Type B pancreatic cell (in vitro differentiated cells): ENCODE results near the gene SCAF1. TPM values are rescaled to one million over a fixed set of nuclear protein-coding genes. Genes with fewer than 3 reads are reported as not detected.

ENCODE experiments used
- DNase-seq: peaks from one replicate; pipeline ENCODE4 v3.0.0; 2021; ENCODE audit warnings: mixed read lengths; ENCODE audit not compliant: unreplicated experiment; ENCODE audit errors: extremely low spot score
- H3K27ac Mint-ChIP-seq: 2 replicates; pipeline ENCODE4 v1.8.0; 2021; ENCODE audit warnings: mild to moderate bottlenecking, mixed read lengths
- H3K27me3 Mint-ChIP-seq: 2 replicates; pipeline ENCODE4 v1.8.0; 2021; ENCODE audit warnings: mixed read lengths
- H3K36me3 Mint-ChIP-seq: 2 replicates; pipeline ENCODE4 v1.8.0; 2021; ENCODE audit warnings: mixed read lengths
- H3K4me1 Mint-ChIP-seq: one replicate; pipeline ENCODE4 v1.8.0; 2021; ENCODE audit warnings: mixed read lengths; ENCODE audit not compliant: unreplicated experiment
- H3K4me3 Mint-ChIP-seq: 2 replicates; pipeline ENCODE4 v1.8.0; 2021; ENCODE audit warnings: mild to moderate bottlenecking, mixed read lengths
- H3K9me3 Mint-ChIP-seq: 2 replicates; pipeline ENCODE4 v1.8.0; 2021; ENCODE audit warnings: mixed read lengths
- CTCF ChIP-seq: fragments of 200-600 bp; sonication (generic); conservative IDR thresholded peaks from 2 replicates; pipeline ENCODE4 v1.5.0; 2021; ENCODE audit warnings: antibody characterized with exemption, mild to moderate bottlenecking
- total RNA-seq: library from RNA; stranded (reverse); gene quantifications from 2 replicates; pipeline ENCODE4 v1.2.1, GENCODE V29; 2021; ENCODE audit warnings: low replicate concordance

The SCAF1 gene
- total RNA-seq, 1 donor from 2014 or later = 78.1 TPM

- Mint-ChIP-seq H3K36me3 (peaks cover 13% of the 10 kb centered on the region), H3K27me3 (no peaks in the 10 kb centered on the region), H3K4me1 (no peaks in the 10 kb centered on the region), H3K27ac (no peak overlapping the region), H3K9me3 (no peaks in the 10 kb centered on the region), H3K4me3 (no peak overlapping the region)
- no peak for TF ChIP-seq CTCF
- DNase-seq = no peak
Measured at GRCh38 chr19:49624967-49625910, 16.8 kb upstream of the SCAF1 start.

- H3K4me1 Mint-ChIP-seq = peaks cover 6% of the 10 kb centered on the region
- no peak overlapping the region for H3K4me3 Mint-ChIP-seq
- H3K27ac Mint-ChIP-seq = no peak overlapping the region
- peaks cover 13% of the 10 kb centered on the region for H3K36me3 Mint-ChIP-seq
- no peak for DNase-seq
- no peak for TF ChIP-seq CTCF
- H3K9me3 Mint-ChIP-seq = no peaks in the 10 kb centered on the region
- no peaks in the 10 kb centered on the region for H3K27me3 Mint-ChIP-seq
Measured at GRCh38 chr19:49626226-49626625, 15.8 kb upstream of the SCAF1 start.

GRCh38 chr19:49629659-49630058 is 12.3 kb upstream of the SCAF1 start:
- H3K36me3 Mint-ChIP-seq = no peaks in the 10 kb centered on the region
- H3K27ac Mint-ChIP-seq = no peak overlapping the region
- no peaks in the 10 kb centered on the region for H3K27me3 Mint-ChIP-seq
- H3K4me3 Mint-ChIP-seq = no peak overlapping the region
- no peak for DNase-seq
- H3K4me1 Mint-ChIP-seq = peaks cover 6% of the 10 kb centered on the region
- H3K9me3 Mint-ChIP-seq = no peaks in the 10 kb centered on the region
- TF ChIP-seq CTCF = no peak

GRCh38 chr19:49631014-49631588 is 10.9 kb upstream of the SCAF1 start:
- Mint-ChIP-seq H3K9me3 (no peaks in the 10 kb centered on the region), H3K27ac (no peak overlapping the region), H3K27me3 (no peaks in the 10 kb centered on the region), H3K4me1 (peaks cover 11% of the 10 kb centered on the region), H3K4me3 (peak overlapping the region; percentile 31), H3K36me3 (no peaks in the 10 kb centered on the region)
- no peak for TF ChIP-seq CTCF
- no peak for DNase-seq

DNA sequence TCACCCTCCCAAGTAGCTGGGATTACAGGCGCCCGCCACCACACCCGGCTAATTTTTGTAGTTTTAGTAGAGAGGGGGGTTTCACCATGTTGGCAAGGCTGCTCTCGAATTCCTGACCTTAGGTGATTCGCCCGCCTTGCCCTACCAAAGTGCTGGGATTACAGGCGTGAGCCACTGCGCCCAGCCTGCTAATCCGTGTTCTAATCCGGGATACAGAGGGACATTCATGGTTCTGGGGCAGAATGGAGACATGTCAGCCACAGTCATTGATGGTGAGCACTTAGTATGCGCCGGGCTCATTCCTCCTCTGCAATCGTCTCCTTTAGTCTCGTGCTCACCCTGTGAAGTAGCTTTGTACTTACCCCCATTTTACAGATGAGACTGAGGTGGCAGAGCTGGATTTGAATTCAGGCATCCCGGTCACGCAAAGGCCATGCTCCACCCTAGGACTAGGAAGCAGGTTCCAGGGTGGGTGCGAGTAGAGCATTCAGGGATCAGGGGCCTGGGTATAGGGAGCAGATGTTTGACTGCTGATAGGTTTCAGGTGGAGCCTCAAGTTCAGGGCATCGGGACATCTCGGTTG is 10.3 kb upstream of the SCAF1 start:
- no peak for TF ChIP-seq CTCF
- Mint-ChIP-seq H3K4me3 (no peak overlapping the region), H3K36me3 (no peaks in the 10 kb centered on the region), H3K4me1 (peaks cover 16% of the 10 kb centered on the region), H3K27me3 (no peaks in the 10 kb centered on the region), H3K9me3 (no peaks in the 10 kb centered on the region), H3K27ac (no peak overlapping the region)
- no peak for DNase-seq
